Breast epithelium (tissue), 4 donors: ENCODE results near the gene ASB5. TPM values are rescaled to one million over a fixed set of nuclear protein-coding genes. Genes with fewer than 3 reads are reported as not detected.

ENCODE experiments used
- DNase-seq, 2 donors: peaks; one replicate each; pipeline ENCODE4 v3.0.0-alpha.2; 2019; ENCODE audit warnings: low spot score in 2 of 2
- H3K27ac ChIP-seq, 2 donors: fragments of 200-600 bp; sonication (generic) in 1 of 2; one replicate each; pipeline ENCODE4 v1.5.1; 2016 to 2019; ENCODE audit warnings: mild to moderate bottlenecking in 1 of 2
- H3K27me3 ChIP-seq, 2 donors: fragments of 200-600 bp; sonication (generic) in 1 of 2; one replicate each; pipeline versions ENCODE4 v1.5.1 to v1.6.0; 2017 to 2019; ENCODE audit warnings: control low read depth in 1 of 2, mild to moderate bottlenecking in 1 of 2
- H3K36me3 ChIP-seq: fragments of 200-600 bp; one replicate; pipeline ENCODE4 v1.5.1; 2019
- H3K4me1 ChIP-seq, 2 donors: fragments of 200-600 bp; sonication (generic); one replicate each; pipeline ENCODE4 v1.5.1; 2016 to 2019; ENCODE audit warnings: control low read depth in 1 of 2
- H3K4me3 ChIP-seq, 3 donors: fragments of 200-600 bp; sonication (generic); 1 replicate in 2 of 3; 2 replicates in 1 of 3; pipeline ENCODE4 v1.5.1; 2016 to 2019; ENCODE audit warnings: mild to moderate bottlenecking in 3 of 3, moderate library complexity in 2 of 3
- H3K9me3 ChIP-seq, 2 donors: fragments of 200-600 bp; sonication (generic) in 1 of 2; one replicate each; pipeline ENCODE4 v1.5.1; 2016 to 2019; ENCODE audit warnings: control low read depth in 1 of 2
- CTCF ChIP-seq, 3 donors: fragments of 450-650 bp; IDR thresholded peaks; one replicate each; pipeline ENCODE4 v1.5.1; 2016 to 2017; ENCODE audit warnings: antibody characterized with exemption in 3 of 3, mild to moderate bottlenecking in 3 of 3, moderate library complexity in 3 of 3
- POLR2A ChIP-seq: fragments of 450-650 bp; IDR thresholded peaks from one replicate; pipeline ENCODE4 v1.6.1; 2016; ENCODE audit warnings: antibody characterized with exemption, mild to moderate bottlenecking, moderate library complexity
- POLR2AphosphoS5 ChIP-seq, 3 donors: sonication (generic); formaldehyde crosslinking; IDR thresholded peaks; one replicate each; pipeline ENCODE4 v1.6.1; 2017; ENCODE audit warnings: antibody characterized with exemption in 3 of 3
- intact Hi-C: fragments of 100-400 bp; cut with DNase I; formaldehyde crosslinking; loops from one replicate; pipeline ENCODE4 v1.15.1; 2023; ENCODE audit warnings: low total_unique reads
- total RNA-seq, 3 donors: library from RNA; depleted of rRNA; stranded (reverse); fragments of >200 nt; gene quantifications; one replicate each; pipeline ENCODE4 v1.1.0, GENCODE V29; 2016

ASB5 gene
- total RNA-seq, 3 donors from 2014 or later, result not detected

- Histone ChIP-seq H3K27ac (no peak overlapping the region), H3K4me3 (no peak overlapping the region), H3K4me1 (no peaks in the 10 kb centered on the region), H3K27me3 (no peaks in the 10 kb centered on the region), H3K36me3 (no peaks in the 10 kb centered on the region), H3K9me3 (no peaks in the 10 kb centered on the region)
- TF ChIP-seq CTCF (IDR thresholded peaks at IDR 0.05), result no peak
- no peak for TF ChIP-seq POLR2AphosphoS5 (IDR thresholded peaks at IDR 0.05)
- TF ChIP-seq POLR2A, result no peak
- DNase-seq, result no peak
- intact Hi-C loops, result no loop called here
Measured at GRCh38 chr4:176271749-176272148, 2.7 kb upstream of the ASB5 start.

GRCh38 chr4:176270669-176271068, 1.6 kb upstream of the ASB5 start:
- intact Hi-C loops, result no loop called here
- no peaks in the 10 kb centered on the region for H3K36me3 ChIP-seq
- H3K4me1 ChIP-seq, result no peaks in the 10 kb centered on the region
- H3K4me3 ChIP-seq, result no peak overlapping the region
- DNase-seq, result no peak
- TF ChIP-seq POLR2AphosphoS5 (IDR thresholded peaks at IDR 0.05) (no peak), CTCF (IDR thresholded peaks at IDR 0.05) (no peak), POLR2A (no peak)
- H3K27ac ChIP-seq, result no peak overlapping the region
- H3K27me3 ChIP-seq, result no peaks in the 10 kb centered on the region
- no peaks in the 10 kb centered on the region for H3K9me3 ChIP-seq

- no peak overlapping the region for H3K4me3 ChIP-seq
- no peak for TF ChIP-seq CTCF (IDR thresholded peaks at IDR 0.05)
- TF ChIP-seq POLR2AphosphoS5 (IDR thresholded peaks at IDR 0.05), result no peak
- no peak for TF ChIP-seq POLR2A
- DNase-seq, result no peak
- no peaks in the 10 kb centered on the region for H3K36me3 ChIP-seq
- H3K27ac ChIP-seq, result no peak overlapping the region
- no peaks in the 10 kb centered on the region for H3K9me3 ChIP-seq
- intact Hi-C loops, result no loop called here
- no peaks in the 10 kb centered on the region for H3K27me3 ChIP-seq
- H3K4me1 ChIP-seq, result no peaks in the 10 kb centered on the region
Measured at GRCh38 chr4:176266026-176266425, 3.0 kb downstream of the ASB5 start.

- no peaks in the 10 kb centered on the region for H3K27me3 ChIP-seq
- H3K27ac ChIP-seq, result no peak overlapping the region
- no peaks in the 10 kb centered on the region for H3K4me1 ChIP-seq
- no peak for DNase-seq
- no peaks in the 10 kb centered on the region for H3K36me3 ChIP-seq
- H3K4me3 ChIP-seq, result no peak overlapping the region
- H3K9me3 ChIP-seq, result no peaks in the 10 kb centered on the region
- intact Hi-C loops, result no loop called here
- TF ChIP-seq POLR2A (no peak), POLR2AphosphoS5 (IDR thresholded peaks at IDR 0.05) (no peak), CTCF (IDR thresholded peaks at IDR 0.05) (no peak)
Measured at GRCh38 chr4:176262243-176262642, 6.8 kb downstream of the ASB5 start.

GRCh38 chr4:176261481-176261880, 7.5 kb downstream of the ASB5 start:
- H3K4me1 ChIP-seq, result no peaks in the 10 kb centered on the region
- no peaks in the 10 kb centered on the region for H3K9me3 ChIP-seq
- H3K27me3 ChIP-seq, result no peaks in the 10 kb centered on the region
- H3K27ac ChIP-seq, result no peak overlapping the region
- H3K4me3 ChIP-seq, result no peak overlapping the region
- DNase-seq, result no peak
- no peak for TF ChIP-seq POLR2A
- no peak for TF ChIP-seq POLR2AphosphoS5 (IDR thresholded peaks at IDR 0.05)
- no peak for TF ChIP-seq CTCF (IDR thresholded peaks at IDR 0.05)
- H3K36me3 ChIP-seq, result no peaks in the 10 kb centered on the region
- intact Hi-C loops, result no loop called here
